CD4-positive, alpha-beta memory T cell (primary cell): Measurements from ENCODE around the gene NDUFA8. TPM values are rescaled to one million over a fixed set of nuclear protein-coding genes. Genes with fewer than 3 reads are reported as not detected.

Experiments
- CTCF ChIA-PET: fragments of 350-600 bp; sonication (Branson Sonifier 250); formaldehyde crosslinking; loops from one replicate; lab custom pipeline; 2021; ENCODE audit warnings: inconsistent platforms; ENCODE audit not compliant: partially characterized antibody; lab: Charles Lee
- POLR2A ChIA-PET: fragments of 350-600 bp; sonication (Branson Sonifier 250); formaldehyde crosslinking; loops from one replicate; lab custom pipeline; 2021; ENCODE audit not compliant: partially characterized antibody; lab: Charles Lee
- DNase-seq, 5 donors: peaks; one replicate each; pipeline versions ENCODE4 v3.0.0 to v3.0.0-alpha.2; 2020 to 2022; ENCODE audit warnings: mixed read lengths in 1 of 5
- H3K27ac ChIP-seq: one replicate; pipeline ENCODE4 v1.7.0; 2013; ENCODE audit warnings: low read depth, low read length
- H3K27me3 ChIP-seq: 2 replicates; pipeline ENCODE4 v1.7.0; 2013; ENCODE audit warnings: mild to moderate bottlenecking, low read length, moderate library complexity; ENCODE audit not compliant: insufficient read depth
- H3K36me3 ChIP-seq: 2 replicates; pipeline ENCODE4 v1.7.0; 2013; ENCODE audit warnings: mild to moderate bottlenecking, low read length, moderate library complexity; ENCODE audit not compliant: insufficient read depth
- H3K4me1 ChIP-seq: 2 replicates; pipeline ENCODE4 v1.7.0; 2013; ENCODE audit warnings: mild to moderate bottlenecking, low read length, moderate library complexity; ENCODE audit not compliant: insufficient read depth
- H3K4me3 ChIP-seq, 2 donors: one replicate each; pipeline ENCODE4 v1.7.0; 2013; ENCODE audit warnings: low read length in 2 of 2, mild to moderate bottlenecking in 1 of 2
- H3K9me3 ChIP-seq, 2 donors: one replicate each; pipeline ENCODE4 v1.7.0; 2013; ENCODE audit warnings: low read length in 2 of 2, control low read depth in 1 of 2; ENCODE audit not compliant: control insufficient read depth in 1 of 2
- H3K27ac Mint-ChIP-seq, 7 donors: one replicate each; pipeline ENCODE4 v1.8.0; 2020 to 2021; ENCODE audit warnings: mixed read lengths in 7 of 7, mild to moderate bottlenecking in 6 of 7, inconsistent platforms in 3 of 7, moderate library complexity in 3 of 7
- H3K27me3 Mint-ChIP-seq, 2 donors: one replicate each; pipeline ENCODE4 v1.8.0; 2020 to 2021; ENCODE audit warnings: mixed read lengths in 2 of 2
- H3K36me3 Mint-ChIP-seq, 2 donors: one replicate each; pipeline ENCODE4 v1.8.0; 2020 to 2021; ENCODE audit warnings: mixed read lengths in 2 of 2, inconsistent platforms in 1 of 2, mild to moderate bottlenecking in 1 of 2
- H3K4me1 Mint-ChIP-seq, 4 donors: one replicate each; pipeline ENCODE4 v1.8.0; 2020 to 2021; ENCODE audit warnings: mixed read lengths in 4 of 4, mild to moderate bottlenecking in 1 of 4
- H3K4me3 Mint-ChIP-seq, 8 donors: one replicate each; pipeline ENCODE4 v1.8.0; 2020 to 2021; ENCODE audit warnings: mixed read lengths in 8 of 8, mild to moderate bottlenecking in 7 of 8, moderate library complexity in 6 of 8, inconsistent platforms in 3 of 8
- H3K9me3 Mint-ChIP-seq, 8 donors: one replicate each; pipeline ENCODE4 v1.8.0; 2020 to 2021; ENCODE audit warnings: mixed read lengths in 8 of 8, mild to moderate bottlenecking in 5 of 8, inconsistent platforms in 3 of 8, moderate library complexity in 1 of 8
- intact Hi-C: fragments of 100-400 bp; cut with micrococcal nuclease; formaldehyde crosslinking; loops from one replicate; pipeline ENCODE4 v1.15.1; 2023
- polyA plus RNA-seq, 2 donors: library from polyadenylated mRNA; unstranded; fragments of 300-500 nt; fragmentation: Illumina TruSeq; gene quantifications; one replicate each; pipeline ENCODE4 v1.2.3, GENCODE V29; 2021
- total RNA-seq, 2 experiments: library from RNA; stranded (reverse); gene quantifications; one replicate each; pipeline ENCODE4 v1.2.3, GENCODE V29; 2021

The NDUFA8 gene
- total and polyA plus RNA-seq, 4 experiments from 2014 or later, result 17.6 to 74.3 (median 45.0) TPM

- Histone ChIP-seq H3K9me3 (no peaks in the 10 kb centered on the region), H3K27ac (no peak overlapping the region), H3K4me1 (no peaks in the 10 kb centered on the region), H3K36me3 (no peaks in the 10 kb centered on the region), H3K4me3 (no peak overlapping the region), H3K27me3 (no peaks in the 10 kb centered on the region)
- H3K9me3 Mint-ChIP-seq, result peaks cover 0 to 1% (median 0%) of the 10 kb centered on the region in 8 donors
- CTCF ChIA-PET, result no interaction called here
- no peaks in the 10 kb centered on the region for H3K36me3 Mint-ChIP-seq
- H3K4me1 Mint-ChIP-seq, result no peaks in the 10 kb centered on the region
- H3K4me3 Mint-ChIP-seq, result no peak overlapping the region
- no peak for DNase-seq
- POLR2A ChIA-PET, result no interaction called here
- intact Hi-C loops, result no loop called here
- H3K27ac Mint-ChIP-seq, result no peak overlapping the region
- H3K27me3 Mint-ChIP-seq, result peaks cover 0 to 3% of the 10 kb centered on the region in 2 donors
These were observed 47.3 kb downstream of the NDUFA8 start for GRCh38 chr9:122112238-122112637.

GRCh38 chr9:122111413-122112085, 48.0 kb downstream of the NDUFA8 start:
- Histone ChIP-seq H3K9me3 (no peaks in the 10 kb centered on the region), H3K27me3 (no peaks in the 10 kb centered on the region), H3K36me3 (no peaks in the 10 kb centered on the region), H3K27ac (no peak overlapping the region), H3K4me3 (no peak overlapping the region), H3K4me1 (no peaks in the 10 kb centered on the region)
- ChIA-PET POLR2A (no interaction called here), CTCF (interaction anchor here (0.9 kb wide), 1 partner anchor 12 kb away, joined by 4 read pairs; no protein-coding TSS in a partner anchor)
- DNase-seq, result no peak
- intact Hi-C loops, result no loop called here
- H3K9me3 Mint-ChIP-seq, result peaks cover 0 to 1% (median 0%) of the 10 kb centered on the region in 8 donors
- peaks cover 0 to 3% of the 10 kb centered on the region in 2 donors for H3K27me3 Mint-ChIP-seq
- H3K36me3 Mint-ChIP-seq, result no peaks in the 10 kb centered on the region
- H3K27ac Mint-ChIP-seq, result no peak overlapping the region
- no peak overlapping the region for H3K4me3 Mint-ChIP-seq
- no peaks in the 10 kb centered on the region for H3K4me1 Mint-ChIP-seq

GRCh38 chr9:122110100-122110833, 49.3 kb downstream of the NDUFA8 start:
- ChIA-PET CTCF (interaction anchor here (0.7 to 1.5 kb wide), 6 partner anchors 11 to 14 kb away, joined by 3 to 7 read pairs (median 4); no protein-coding TSS in a partner anchor), POLR2A (no interaction called here)
- Histone ChIP-seq H3K36me3 (no peaks in the 10 kb centered on the region), H3K4me3 (no peak overlapping the region), H3K27me3 (no peaks in the 10 kb centered on the region), H3K27ac (no peak overlapping the region), H3K9me3 (no peaks in the 10 kb centered on the region), H3K4me1 (no peaks in the 10 kb centered on the region)
- peaks cover 0 to 3% of the 10 kb centered on the region in 2 donors for H3K27me3 Mint-ChIP-seq
- H3K4me3 Mint-ChIP-seq, result no peak overlapping the region
- DNase-seq, result no peak
- no peaks in the 10 kb centered on the region for H3K36me3 Mint-ChIP-seq
- no peak overlapping the region for H3K27ac Mint-ChIP-seq
- no peaks in the 10 kb centered on the region for H3K4me1 Mint-ChIP-seq
- intact Hi-C loops, result no loop called here
- peaks cover 0 to 1% (median 0%) of the 10 kb centered on the region in 8 donors for H3K9me3 Mint-ChIP-seq

GRCh38 chr9:122109035-122109813, 50.4 kb downstream of the NDUFA8 start:
- no peak for DNase-seq

GRCh38 chr9:122107291-122107805, 52.2 kb downstream of the NDUFA8 start:
- Histone ChIP-seq H3K4me1 (no peaks in the 10 kb centered on the region), H3K27ac (no peak overlapping the region), H3K9me3 (no peaks in the 10 kb centered on the region), H3K36me3 (no peaks in the 10 kb centered on the region), H3K4me3 (no peak overlapping the region), H3K27me3 (no peaks in the 10 kb centered on the region)
- CTCF ChIA-PET, result interaction anchor here (1.1 to 2.8 kb wide), 4 partner anchors 9 to 15 kb away, joined by 3 to 35 read pairs (median 8); no protein-coding TSS in a partner anchor
- H3K9me3 Mint-ChIP-seq, result peaks cover 4 to 11% (median 8%) of the 10 kb centered on the region in 8 donors
- intact Hi-C loops, result no loop called here
- no peaks in the 10 kb centered on the region for H3K4me1 Mint-ChIP-seq
- H3K27ac Mint-ChIP-seq, result no peak overlapping the region
- H3K4me3 Mint-ChIP-seq, result no peak overlapping the region
- POLR2A ChIA-PET, result no interaction called here
- no peak for DNase-seq
- H3K27me3 Mint-ChIP-seq, result no peaks in the 10 kb centered on the region
- peaks cover 0 to 5% of the 10 kb centered on the region in 2 donors for H3K36me3 Mint-ChIP-seq

More at GRCh38 chr9:122109035-122109813, 50.4 kb downstream of the NDUFA8 start:
- no peak overlapping the region for H3K4me3 ChIP-seq
- ChIA-PET CTCF (interaction anchor here (1.0 to 2.7 kb wide), 3 partner anchors 10 to 15 kb away, joined by 4 to 35 read pairs (median 7); no protein-coding TSS in a partner anchor), POLR2A (no interaction called here)
- no peak overlapping the region for H3K27ac ChIP-seq
- H3K4me1 ChIP-seq, result no peaks in the 10 kb centered on the region
- Mint-ChIP-seq H3K27ac (no peak overlapping the region), H3K27me3 (peaks cover 0 to 3% of the 10 kb centered on the region in 2 donors), H3K4me1 (no peaks in the 10 kb centered on the region), H3K4me3 (peak overlapping the region in 1 of 8 donors; percentile 18), H3K9me3 (peaks cover 0 to 5% (median 2%) of the 10 kb centered on the region in 8 donors), H3K36me3 (no peaks in the 10 kb centered on the region)
- H3K36me3 ChIP-seq, result no peaks in the 10 kb centered on the region
- intact Hi-C loops, result no loop called here
- H3K27me3 ChIP-seq, result no peaks in the 10 kb centered on the region
- H3K9me3 ChIP-seq, result no peaks in the 10 kb centered on the region

- Mint-ChIP-seq H3K4me1 (no peaks in the 10 kb centered on the region), H3K36me3 (peaks cover 0 to 5% of the 10 kb centered on the region in 2 donors), H3K4me3 (no peak overlapping the region), H3K27me3 (no peaks in the 10 kb centered on the region), H3K9me3 (peaks cover 4 to 11% (median 8%) of the 10 kb centered on the region in 8 donors), H3K27ac (peak overlapping the region in 1 of 7 donors; percentile 30)
- intact Hi-C loops, result no loop called here
- Histone ChIP-seq H3K9me3 (no peaks in the 10 kb centered on the region), H3K27me3 (no peaks in the 10 kb centered on the region), H3K27ac (no peak overlapping the region), H3K4me3 (no peak overlapping the region), H3K4me1 (no peaks in the 10 kb centered on the region), H3K36me3 (no peaks in the 10 kb centered on the region)
- DNase-seq, result no peak
- POLR2A ChIA-PET, result no interaction called here
- CTCF ChIA-PET, result interaction anchor here (0.9 to 2.8 kb wide), 5 partner anchors 8 to 244 kb away, joined by 3 to 35 read pairs (median 8); no protein-coding TSS in a partner anchor
These were observed 53.0 kb downstream of the NDUFA8 start for GRCh38 chr9:122106576-122106975.
